Urinary bladder (tissue), 4 donors: Measurements from ENCODE around the gene HOXD8. TPM values are rescaled to one million over a fixed set of nuclear protein-coding genes. Genes with fewer than 3 reads are reported as not detected.

ENCODE experiments used
- DNase-seq: peaks from one replicate; pipeline ENCODE4 v3.0.0-alpha.2; 2015; ENCODE audit errors: extremely low spot score
- H3K27ac ChIP-seq: one replicate; pipeline ENCODE4 v1.5.1; 2013; ENCODE audit warnings: low read depth, mild to moderate bottlenecking, moderate library complexity
- H3K36me3 ChIP-seq: one replicate; pipeline ENCODE4 v1.6.1; 2013; ENCODE audit warnings: mild to moderate bottlenecking, moderate library complexity; ENCODE audit not compliant: insufficient read depth
- H3K4me1 ChIP-seq: one replicate; pipeline ENCODE4 v1.6.1; 2013; ENCODE audit warnings: mild to moderate bottlenecking, moderate library complexity; ENCODE audit not compliant: insufficient read depth
- H3K4me3 ChIP-seq: one replicate; pipeline ENCODE4 v1.5.1; 2013; ENCODE audit warnings: low read depth, low read length
- WGBS: extraction: QIAGEN DNeasy Blood & Tissue Kit; methylation state at CpG from one replicate; pipeline ENCODE4 v1.1.7; 2013; 5-methylcytosine and 5-hydroxymethylcytosine counted together
- polyA plus RNA-seq: library from polyadenylated mRNA; stranded (reverse); fragments of 200-250 nt; gene quantifications from one replicate; pipeline ENCODE4 v1.2.3, GENCODE V29; 2013
- total RNA-seq: library from RNA; depleted of rRNA; stranded (reverse); fragments of >200 nt; gene quantifications from one replicate; pipeline ENCODE4 v1.2.3, GENCODE V29; 2014
- donor health status: healthy with polysubstance abuse.
- donor health status: healthy.

Gene HOXD8
- total and polyA plus RNA-seq, 2 donors = 7.0 to 12.3 TPM

GRCh38 chr2:176103742-176104315 is 25.7 kb upstream of the HOXD8 start:
- no peak overlapping the region for H3K4me3 ChIP-seq
- WGBS = 24% methylated on average over 17 of the region's 17 CpGs
- no peak for DNase-seq
- H3K27ac ChIP-seq = no peak overlapping the region
- no peaks in the 10 kb centered on the region for H3K4me1 ChIP-seq
- H3K36me3 ChIP-seq = no peaks in the 10 kb centered on the region

GRCh38 chr2:176104316-176105077 is 25.0 kb upstream of the HOXD8 start:
- Histone ChIP-seq H3K36me3 (no peaks in the 10 kb centered on the region), H3K27ac (no peak overlapping the region), H3K4me1 (no peaks in the 10 kb centered on the region), H3K4me3 (no peak overlapping the region)
- 3% methylated on average over 56 of the region's 56 CpGs for WGBS
- no peak for DNase-seq

GRCh38 chr2:176105078-176105729 is 24.3 kb upstream of the HOXD8 start:
- no peaks in the 10 kb centered on the region for H3K36me3 ChIP-seq
- DNase-seq = no peak
- no peak overlapping the region for H3K27ac ChIP-seq
- H3K4me1 ChIP-seq = no peaks in the 10 kb centered on the region
- WGBS = 31% methylated on average over 25 of the region's 25 CpGs
- H3K4me3 ChIP-seq = no peak overlapping the region

GRCh38 chr2:176105730-176106580 is 23.6 kb upstream of the HOXD8 start:
- Histone ChIP-seq H3K27ac (no peak overlapping the region), H3K4me3 (no peak overlapping the region), H3K4me1 (no peaks in the 10 kb centered on the region), H3K36me3 (no peaks in the 10 kb centered on the region)
- WGBS = 46% methylated on average over 25 of the region's 25 CpGs
- no peak for DNase-seq

- WGBS = 3% methylated on average over 85 of the region's 85 CpGs
- DNase-seq = no peak
- no peak within 1 kb of the TSS for H3K27ac ChIP-seq
- no peaks in the 10 kb centered on the region for H3K36me3 ChIP-seq
- H3K4me1 ChIP-seq = no peaks in the 10 kb centered on the region
- peak within 1 kb of the TSS; percentile 47 for H3K4me3 ChIP-seq
Measured at GRCh38 chr2:176106581-176107539, 22.6 kb upstream of the HOXD8 start, which contains the start of gene HOXD11. Gene HOXD11, plus strand, starts transcription at chr2:176107280. Its CDS starts 76 bp downstream, at chr2:176107356.

GRCh38 chr2:176107731-176108181 is 21.7 kb upstream of the HOXD8 start:
- Histone ChIP-seq H3K4me1 (no peaks in the 10 kb centered on the region), H3K4me3 (peak overlapping the region; percentile 47), H3K27ac (no peak overlapping the region), H3K36me3 (no peaks in the 10 kb centered on the region)
- WGBS = under 1% methylated on average over 59 of the region's 59 CpGs
- no peak for DNase-seq

GRCh38 chr2:176109192-176109901 is 20.2 kb upstream of the HOXD8 start:
- no peaks in the 10 kb centered on the region for H3K36me3 ChIP-seq
- 60% methylated on average over 26 of the region's 26 CpGs for WGBS
- H3K4me3 ChIP-seq = no peak overlapping the region
- no peaks in the 10 kb centered on the region for H3K4me1 ChIP-seq
- DNase-seq = no peak
- no peak overlapping the region for H3K27ac ChIP-seq

GRCh38 chr2:176109946-176110345 is 19.6 kb upstream of the HOXD8 start:
- no peak for DNase-seq
- Histone ChIP-seq H3K4me1 (no peaks in the 10 kb centered on the region), H3K36me3 (no peaks in the 10 kb centered on the region), H3K4me3 (no peak overlapping the region), H3K27ac (no peak overlapping the region)
- WGBS = 82% methylated on average over 4 of the region's 4 CpGs

- H3K4me1 ChIP-seq = no peaks in the 10 kb centered on the region
- DNase-seq = no peak
- no peaks in the 10 kb centered on the region for H3K36me3 ChIP-seq
- H3K27ac ChIP-seq = no peak overlapping the region
- WGBS = 64% methylated on average over 7 of the region's 7 CpGs
- no peak overlapping the region for H3K4me3 ChIP-seq
Measured at GRCh38 chr2:176110415-176111308, 18.8 kb upstream of the HOXD8 start.

- DNase-seq = no peak
- WGBS = 31% methylated on average over 16 of the region's 16 CpGs
- no peaks in the 10 kb centered on the region for H3K4me1 ChIP-seq
- H3K27ac ChIP-seq = no peak overlapping the region
- H3K4me3 ChIP-seq = no peak overlapping the region
- H3K36me3 ChIP-seq = no peaks in the 10 kb centered on the region
Measured at GRCh38 chr2:176111309-176111663, 18.2 kb upstream of the HOXD8 start.

GRCh38 chr2:176111846-176112374 is 17.6 kb upstream of the HOXD8 start:
- H3K27ac ChIP-seq = no peak overlapping the region
- 37% methylated on average over 29 of the region's 29 CpGs for WGBS
- H3K36me3 ChIP-seq = no peaks in the 10 kb centered on the region
- H3K4me3 ChIP-seq = no peak overlapping the region
- H3K4me1 ChIP-seq = no peaks in the 10 kb centered on the region
- DNase-seq = no peak
